SK-N-MC (cell line): ENCODE measurements around the gene MYO10.
A peak's percentile ranks its signal among the peaks of the same experiment; 100 is the strongest.

Source experiments
- DNase-seq: peaks from one replicate; pipeline ENCODE4 v3.0.0-alpha.2; 2011; ENCODE audit warnings: low read depth, low spot score
- H3K27ac ChIP-seq: fragments of 200-600 bp; sonication (generic); 2 replicates; pipeline ENCODE4 v1.5.1; 2016; ENCODE audit warnings: mixed run types
- H3K36me3 ChIP-seq: fragments of 200-600 bp; sonication (generic); 2 replicates; pipeline ENCODE4 v1.6.1; 2017; ENCODE audit warnings: antibody characterized with exemption, low read length, mixed read lengths; ENCODE audit not compliant: insufficient read depth
- H3K4me3 ChIP-seq: fragments of 200-600 bp; sonication (generic); 2 replicates; pipeline ENCODE4 v1.5.1; 2016
- H3K9ac ChIP-seq: fragments of 200-600 bp; sonication (generic); 2 replicates; pipeline ENCODE4 v1.8.0; 2017; ENCODE audit warnings: mixed run types, mixed read lengths; ENCODE audit not compliant: insufficient read length
- H3K9me3 ChIP-seq: fragments of 200-600 bp; sonication (generic); 2 replicates; pipeline ENCODE4 v1.6.1; 2017; ENCODE audit warnings: low read depth, mild to moderate bottlenecking, antibody characterized with exemption, low read length, moderate library complexity, mixed read lengths
- EZH2 ChIP-seq: fragments of 200-600 bp; sonication (generic); IDR thresholded peaks from one replicate; pipeline ENCODE4 v1.6.1; 2017; ENCODE audit warnings: antibody characterized with exemption
- FOXP2 ChIP-seq: optimal IDR thresholded peaks from 2 replicates; pipeline ENCODE3; 2011; ENCODE audit warnings: mild to moderate bottlenecking, moderate library complexity; ENCODE audit not compliant: insufficient read depth; ENCODE audit errors: extremely low read length, control extremely low read depth
- POLR2AphosphoS5 ChIP-seq: IDR thresholded peaks from 2 replicates; pipeline ENCODE4 v1.6.1; 2012; ENCODE audit warnings: mild to moderate bottlenecking, low read depth, low read length, borderline replicate concordance

MYO10 gene

DNA sequence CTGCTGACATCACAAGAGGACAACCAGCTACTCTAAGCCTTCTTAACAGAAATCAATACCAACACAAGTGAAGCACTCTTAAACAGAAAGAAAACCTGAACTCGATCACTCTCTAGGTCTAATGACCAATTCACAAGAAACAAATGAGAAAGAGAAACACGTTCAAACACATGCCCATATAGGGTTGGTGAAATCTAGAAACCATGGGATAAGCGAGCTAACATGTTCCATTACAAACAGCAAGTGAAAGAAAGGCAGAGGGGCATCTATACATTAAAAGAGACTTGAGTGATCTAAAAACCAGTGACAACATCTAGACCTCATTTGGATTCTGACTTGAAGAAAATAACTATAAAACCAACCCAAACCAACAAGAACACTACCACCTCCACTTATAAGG, 244.4 kb downstream of the MYO10 start:
- TF ChIP-seq POLR2AphosphoS5 (no peak), FOXP2 (no peak), EZH2 (no peak)
- no peak for DNase-seq
- Histone ChIP-seq H3K4me3 (no peak overlapping the region), H3K9me3 (no peaks in the 10 kb centered on the region), H3K27ac (peak overlapping the region; percentile 26; the same call in 1 of the 2 replicates), H3K36me3 (peaks cover 91% of the 10 kb centered on the region), H3K9ac (no peak overlapping the region)

DNA sequence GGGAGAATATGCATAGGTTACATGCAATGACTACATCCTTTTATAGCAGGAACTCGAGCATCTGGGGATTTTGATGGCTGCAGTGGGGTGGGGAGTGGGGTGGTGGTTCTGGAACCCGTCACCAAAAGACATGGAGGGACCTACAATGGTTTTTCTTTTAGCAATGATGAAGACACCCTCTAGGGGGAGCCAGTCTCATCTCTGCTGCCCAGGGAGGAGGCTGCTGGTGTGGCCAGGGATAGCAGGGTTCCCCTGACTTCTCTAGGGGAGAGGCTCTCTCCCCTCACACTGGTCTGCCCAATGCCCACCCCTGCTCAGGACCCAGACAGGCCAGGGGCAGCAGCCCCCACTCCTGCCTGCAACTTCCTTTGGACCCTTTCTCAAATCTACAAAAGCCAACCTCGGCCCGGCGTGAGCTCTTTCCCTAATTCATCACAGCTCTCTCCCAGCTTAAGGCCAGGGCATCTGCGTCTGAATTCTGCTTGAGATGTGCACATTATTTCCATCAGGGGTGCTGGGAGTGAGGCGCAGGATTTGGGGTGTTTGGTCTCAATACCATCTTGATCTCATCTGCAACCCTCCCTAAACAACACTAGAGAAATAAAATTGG, 245.7 kb downstream of the MYO10 start:
- H3K9me3 ChIP-seq: no peaks in the 10 kb centered on the region
- TF ChIP-seq POLR2AphosphoS5: no peak
- TF ChIP-seq FOXP2: no peak
- TF ChIP-seq EZH2: no peak
- peak overlapping the region; percentile 53; the same call in 1 of the 2 replicates for H3K27ac ChIP-seq
- peak; percentile 14 for DNase-seq
- no peak overlapping the region for H3K9ac ChIP-seq
- H3K4me3 ChIP-seq: no peak overlapping the region
- peaks cover 92% of the 10 kb centered on the region for H3K36me3 ChIP-seq

DNA sequence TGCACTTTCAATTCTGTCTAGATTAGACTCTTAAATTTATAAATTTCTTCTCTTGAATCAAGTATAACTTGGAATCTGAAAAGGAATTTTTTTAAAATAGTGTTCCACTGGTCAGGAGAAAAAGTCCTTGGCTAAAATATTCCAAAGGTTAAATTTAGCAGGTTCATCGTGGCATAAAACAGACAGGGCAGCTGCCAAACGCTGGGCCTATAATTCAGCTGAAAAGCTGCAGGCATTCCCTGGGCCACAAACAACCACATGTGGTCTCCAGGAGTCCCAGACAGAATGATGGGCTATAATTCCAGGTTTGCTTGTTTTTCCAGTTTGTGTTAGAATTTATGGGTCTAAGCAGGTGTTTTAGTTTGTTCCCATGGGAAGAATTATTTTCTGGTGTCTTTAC, 248.2 kb downstream of the MYO10 start:
- H3K27ac ChIP-seq: peak overlapping the region; percentile 45
- no peak overlapping the region for H3K9ac ChIP-seq
- H3K4me3 ChIP-seq: no peak overlapping the region
- H3K36me3 ChIP-seq: peaks cover 91% of the 10 kb centered on the region
- no peak for TF ChIP-seq POLR2AphosphoS5
- no peak for TF ChIP-seq EZH2
- TF ChIP-seq FOXP2: no peak
- no peaks in the 10 kb centered on the region for H3K9me3 ChIP-seq
- no peak for DNase-seq

DNA sequence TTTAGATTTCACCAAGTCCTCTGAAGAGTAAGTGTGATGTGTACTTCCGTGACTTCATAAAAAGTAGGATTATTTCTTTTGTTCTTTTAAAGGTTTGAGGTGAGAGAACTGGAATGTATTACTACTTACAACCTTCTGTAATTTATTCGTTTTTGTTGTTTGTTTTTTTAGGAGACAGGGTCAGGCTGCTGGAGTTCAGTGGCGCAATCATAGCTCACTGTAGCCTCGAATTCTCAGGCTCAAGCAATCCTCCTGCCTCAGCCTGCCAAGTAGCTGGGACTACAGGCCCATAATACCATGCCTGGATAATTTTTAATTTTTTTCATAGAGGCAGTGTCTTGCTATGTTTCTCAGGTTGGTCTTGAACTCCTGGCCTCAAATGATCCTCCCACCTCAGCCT, 251.0 kb downstream of the MYO10 start:
- H3K27ac ChIP-seq: peak overlapping the region; percentile 54
- peaks cover 99% of the 10 kb centered on the region for H3K36me3 ChIP-seq
- TF ChIP-seq EZH2 (no peak), POLR2AphosphoS5 (no peak), FOXP2 (no peak)
- DNase-seq: no peak
- no peaks in the 10 kb centered on the region for H3K9me3 ChIP-seq
- no peak overlapping the region for H3K9ac ChIP-seq
- H3K4me3 ChIP-seq: no peak overlapping the region

DNA sequence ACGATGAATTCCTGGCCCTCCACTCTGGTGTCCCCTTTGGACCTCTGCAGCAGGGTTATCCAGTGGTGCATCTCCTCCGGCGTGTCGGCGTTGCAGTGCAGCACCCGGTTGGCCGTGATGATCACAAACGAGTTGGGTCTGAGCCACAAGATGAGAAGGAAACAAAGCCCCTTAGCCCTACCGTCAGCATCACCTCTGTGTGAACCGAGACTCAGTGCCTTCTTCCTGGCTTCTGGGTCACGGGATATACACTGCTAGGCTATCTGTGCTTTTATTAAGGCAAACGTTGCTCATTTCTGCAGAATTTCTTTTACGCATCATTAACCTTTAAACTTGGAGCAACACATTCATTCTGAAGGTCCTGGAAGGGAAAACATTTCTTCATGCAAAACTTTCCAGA, 254.2 kb downstream of the MYO10 start:
- TF ChIP-seq EZH2 (no peak), POLR2AphosphoS5 (no peak), FOXP2 (no peak)
- Histone ChIP-seq H3K9me3 (no peaks in the 10 kb centered on the region), H3K9ac (no peak overlapping the region), H3K4me3 (no peak overlapping the region), H3K27ac (0 out of 2 replicates have a peak overlapping the region, but pooled peaks have one; percentile 57), H3K36me3 (peaks cover 97% of the 10 kb centered on the region)
- no peak for DNase-seq

DNA sequence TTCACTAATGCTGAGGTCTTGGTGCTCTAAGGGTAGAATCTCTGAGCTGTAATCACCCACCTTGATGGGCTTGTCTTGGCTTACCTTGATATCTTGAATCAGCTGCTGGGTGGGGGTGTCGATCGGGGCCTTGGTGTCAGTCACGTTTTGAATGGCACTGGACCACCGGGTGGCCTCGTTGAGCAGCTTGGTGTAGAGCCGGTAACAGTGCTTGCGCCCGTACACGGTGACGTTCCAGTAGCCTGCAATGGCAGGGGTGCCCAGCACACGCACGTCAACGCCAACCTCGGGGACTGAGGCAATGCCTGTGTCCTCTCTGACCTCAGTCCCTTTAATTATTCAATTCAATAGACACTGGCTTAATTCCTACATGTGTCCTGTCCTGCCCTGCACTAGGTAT, 256.2 kb downstream of the MYO10 start:
- H3K36me3 ChIP-seq: peaks cover 97% of the 10 kb centered on the region

DNA sequence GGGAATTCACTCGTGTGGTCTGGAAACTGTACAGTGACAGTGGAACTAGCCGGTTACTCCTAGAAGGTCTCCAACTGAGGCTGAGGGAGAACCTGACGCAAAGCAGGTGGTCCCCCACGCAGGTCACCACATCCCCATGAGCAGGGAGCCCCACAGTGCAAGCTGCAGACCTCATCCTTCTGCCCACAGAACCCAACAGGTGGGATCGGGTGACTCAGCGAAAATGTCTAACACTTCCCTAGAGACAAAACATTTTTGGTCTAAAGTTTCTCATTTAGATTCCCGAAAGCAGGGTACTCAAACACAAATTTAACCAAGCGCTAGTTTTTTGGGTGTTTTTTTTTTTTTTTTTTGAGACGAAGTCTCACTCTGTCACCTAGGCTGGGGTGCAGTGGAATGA, 256.9 kb downstream of the MYO10 start:
- Histone ChIP-seq H3K36me3 (peaks cover 97% of the 10 kb centered on the region), H3K27ac (peak overlapping the region; percentile 64), H3K9me3 (no peaks in the 10 kb centered on the region), H3K9ac (no peak overlapping the region), H3K4me3 (no peak overlapping the region)
- DNase-seq: no peak
- no peak for TF ChIP-seq FOXP2
- TF ChIP-seq EZH2: no peak
- no peak for TF ChIP-seq POLR2AphosphoS5

More for the DNA sequence above, 256.2 kb downstream of the MYO10 start:
- H3K4me3 ChIP-seq: no peak overlapping the region
- no peak overlapping the region for H3K9ac ChIP-seq
- peak overlapping the region; percentile 64; the same call in 1 of the 2 replicates for H3K27ac ChIP-seq
- DNase-seq: no peak
- TF ChIP-seq POLR2AphosphoS5: no peak; the same call in 1 of the 2 replicates
- TF ChIP-seq FOXP2: no peak
- no peak for TF ChIP-seq EZH2
- H3K9me3 ChIP-seq: no peaks in the 10 kb centered on the region

DNA sequence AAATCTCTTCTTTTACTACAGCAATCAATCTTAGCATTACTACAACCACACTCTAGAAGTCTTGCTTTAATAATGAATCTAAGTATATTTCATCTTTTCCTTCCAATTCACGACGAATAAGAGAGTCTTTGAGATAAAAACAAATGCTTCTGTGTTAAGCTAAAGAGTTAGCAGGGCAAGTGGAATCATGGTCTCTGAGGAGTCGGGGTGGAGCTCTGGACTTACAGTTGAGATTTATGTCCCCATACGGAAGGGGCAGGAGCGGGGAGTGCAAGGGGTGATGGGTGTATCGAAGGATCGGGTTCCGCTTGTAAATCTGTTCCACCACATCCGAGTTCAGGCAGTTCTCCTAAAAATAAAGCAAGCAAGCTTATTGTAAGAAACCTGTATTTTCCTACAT, 260.3 kb downstream of the MYO10 start:
- DNase-seq: no peak
- peak overlapping the region; percentile 57; the same call in 1 of the 2 replicates for H3K27ac ChIP-seq
- no peak overlapping the region for H3K4me3 ChIP-seq
- H3K9ac ChIP-seq: no peak overlapping the region
- H3K9me3 ChIP-seq: no peaks in the 10 kb centered on the region
- TF ChIP-seq POLR2AphosphoS5 (no peak), FOXP2 (no peak), EZH2 (no peak)
- peaks cover 97% of the 10 kb centered on the region for H3K36me3 ChIP-seq
